Measurements from ENCODE around the gene DCTD.
"Not testable (repeated sequence)": the region's sequence is repeated elsewhere in the genome, so short reads cannot be mapped to it uniquely, and the experiment has no call there.

Gene DCTD

DNA sequence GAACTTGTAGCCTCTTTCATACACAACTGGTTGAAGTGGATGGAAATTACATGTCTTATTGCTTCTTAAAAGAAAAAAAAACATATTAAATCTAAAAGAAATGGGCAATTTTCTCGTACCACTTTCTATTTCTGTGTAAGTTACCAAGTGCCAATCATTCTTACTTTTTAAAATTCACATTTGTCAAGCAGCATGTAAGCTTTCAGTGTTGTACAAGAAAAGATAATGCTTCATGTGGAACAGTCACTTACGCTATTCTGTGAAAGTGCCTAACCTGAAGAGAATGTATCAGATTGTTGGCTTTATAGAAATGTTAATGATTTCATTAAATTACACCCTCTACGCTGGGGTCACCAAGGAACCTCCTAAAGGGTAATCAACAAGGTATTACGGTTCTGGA is 4.4 kb upstream of the DCTD start:
- DNase-seq (ENCODE audit: low spot score), result no peak

- DNase-seq (ENCODE audit: low spot score), result no peak
These were observed 3.5 kb upstream of the DCTD start for GRCh38 chr4:182920676-182921075.

GRCh38 chr4:182918791-182919302 is 1.7 kb upstream of the DCTD start:
- no peak for DNase-seq (ENCODE audit: low spot score)

- no peak for DNase-seq (ENCODE audit: low spot score)
These were observed 940 bp upstream of the DCTD start for GRCh38 chr4:182918044-182918607.

DNA sequence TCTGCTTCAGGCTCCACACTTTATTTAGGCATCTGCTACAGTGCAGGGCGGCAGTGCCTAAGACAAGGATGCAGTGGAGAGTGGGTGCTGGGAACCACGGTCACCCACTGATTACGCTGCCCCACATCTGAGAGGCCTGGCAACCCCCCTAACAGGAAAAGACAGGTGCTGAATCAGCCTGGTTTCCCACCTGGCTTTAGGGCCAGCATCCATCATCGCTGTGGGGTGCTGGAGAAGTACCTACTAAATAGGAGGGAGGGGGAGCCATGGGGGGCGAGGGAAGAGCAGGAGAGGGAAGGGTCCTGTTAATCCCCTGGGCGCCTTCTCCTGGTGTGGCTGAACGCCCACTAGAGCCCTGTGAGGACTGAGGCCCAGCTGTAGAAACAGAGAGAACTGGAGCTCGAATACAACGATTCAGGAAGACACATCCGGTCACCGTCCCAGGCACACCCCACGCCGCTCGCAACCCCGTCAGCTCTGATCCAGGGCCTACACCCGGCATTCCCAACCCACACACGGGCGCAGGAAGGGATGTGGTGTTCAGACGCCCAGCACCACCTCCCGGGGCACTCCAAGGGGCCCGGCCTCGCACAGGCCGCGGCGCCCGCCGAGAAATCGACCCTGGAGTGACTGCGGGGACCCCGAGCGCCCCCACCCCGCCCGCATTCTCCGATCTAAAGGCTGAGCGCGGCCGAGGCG is 554 bp downstream of the DCTD start:
- DNase-seq (ENCODE audit: low spot score), result no peak

- DNase-seq (ENCODE audit: low spot score), result no peak
These were observed 2.8 kb downstream of the DCTD start for GRCh38 chr4:182914357-182914756.

- no peak for DNase-seq (ENCODE audit: low spot score)
These were observed 3.6 kb downstream of the DCTD start for GRCh38 chr4:182913621-182914020.

- DNase-seq (ENCODE audit: low spot score), result no peak
These were observed 4.2 kb downstream of the DCTD start for GRCh38 chr4:182913036-182913435.

GRCh38 chr4:182908124-182908523 is 9.1 kb downstream of the DCTD start:
- DNase-seq (ENCODE audit: low spot score), result no peak

DNA sequence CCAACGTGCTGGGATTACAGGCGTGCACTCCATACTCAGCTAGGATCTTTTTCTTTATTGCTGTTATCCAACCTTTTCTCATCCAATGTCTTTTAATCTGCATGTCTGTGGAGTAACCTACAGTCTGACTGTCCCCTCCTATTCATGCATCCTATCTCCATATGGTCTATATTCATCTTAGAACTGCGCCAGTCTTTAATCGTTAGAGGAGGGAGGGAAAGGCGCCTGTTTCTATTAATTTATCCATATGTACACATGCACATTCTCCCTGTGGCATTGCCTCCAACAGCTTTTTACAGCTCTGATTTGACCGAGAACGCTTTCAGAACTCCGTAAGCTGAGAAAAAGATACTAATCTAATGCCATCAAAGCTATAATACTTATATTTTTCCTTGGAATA is 9.8 kb downstream of the DCTD start:
- no peak for DNase-seq (ENCODE audit: low spot score)

- DNase-seq (ENCODE audit: low spot score), result no peak
These were observed 10.4 kb downstream of the DCTD start for GRCh38 chr4:182906786-182907185.

DNA sequence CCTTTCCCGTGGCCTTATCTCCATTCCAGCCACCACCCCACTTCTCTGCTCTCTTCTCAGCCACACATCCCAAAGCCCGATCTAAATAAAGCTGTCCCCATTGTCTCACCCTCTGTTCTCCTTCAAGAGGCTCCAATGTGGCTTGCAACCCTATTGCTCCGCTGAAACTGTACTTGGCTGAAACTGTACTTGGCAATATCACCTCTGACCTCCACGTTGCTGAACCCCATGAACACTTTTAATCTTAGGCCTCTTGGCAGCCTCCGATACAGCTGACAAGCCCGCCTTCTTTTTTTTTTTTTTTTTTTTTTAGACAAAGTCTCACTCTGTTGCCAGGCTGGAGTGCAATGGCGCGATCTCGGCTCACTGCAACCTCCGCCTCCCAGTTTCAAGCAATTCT is 12.1 kb downstream of the DCTD start:
- no peak for DNase-seq (ENCODE audit: low spot score)

- no peak for DNase-seq (ENCODE audit: low spot score)
These were observed 12.9 kb downstream of the DCTD start for GRCh38 chr4:182904211-182904761.

DNA sequence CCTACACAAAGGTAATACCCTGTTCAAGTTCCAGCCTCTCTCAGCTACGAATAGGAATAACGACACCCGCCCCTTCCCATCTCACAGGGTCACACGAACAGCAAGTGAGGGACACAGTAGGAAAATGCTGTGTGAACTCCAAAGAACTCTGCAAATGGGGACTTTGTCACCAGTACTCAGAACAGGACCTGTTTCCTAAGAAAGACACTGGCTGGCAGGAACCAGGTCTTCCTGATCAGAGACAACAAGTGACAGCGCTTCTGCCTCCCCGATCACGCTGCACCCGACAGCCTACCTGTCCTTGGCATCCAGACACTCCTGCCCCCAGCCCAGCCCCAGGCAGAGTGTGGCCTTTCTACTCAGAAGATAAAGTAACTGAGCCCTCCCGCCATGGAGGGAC is 14.2 kb downstream of the DCTD start:
- DNase-seq (ENCODE audit: low spot score), result no peak

DNA sequence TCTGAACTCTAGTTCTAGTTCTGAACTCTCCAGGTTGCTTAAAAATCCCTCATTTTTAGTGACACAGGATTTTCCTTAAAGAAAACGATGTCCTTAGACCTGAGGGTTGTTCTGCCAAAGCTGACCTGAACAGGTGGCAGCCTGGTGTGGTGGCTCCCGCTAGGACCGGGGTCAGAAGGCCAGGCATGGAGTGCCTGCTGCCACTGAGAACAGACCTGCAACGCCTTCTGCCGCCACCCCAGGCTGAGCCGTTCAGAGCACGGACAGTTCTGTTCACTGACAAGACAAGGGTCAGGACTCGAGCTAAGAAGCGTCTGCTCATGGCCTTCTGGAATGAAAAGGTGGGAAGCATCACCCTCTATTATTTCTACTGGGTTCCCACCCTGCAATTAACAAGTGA is 15.8 kb downstream of the DCTD start:
- DNase-seq (ENCODE audit: low spot score), result no peak

DNA sequence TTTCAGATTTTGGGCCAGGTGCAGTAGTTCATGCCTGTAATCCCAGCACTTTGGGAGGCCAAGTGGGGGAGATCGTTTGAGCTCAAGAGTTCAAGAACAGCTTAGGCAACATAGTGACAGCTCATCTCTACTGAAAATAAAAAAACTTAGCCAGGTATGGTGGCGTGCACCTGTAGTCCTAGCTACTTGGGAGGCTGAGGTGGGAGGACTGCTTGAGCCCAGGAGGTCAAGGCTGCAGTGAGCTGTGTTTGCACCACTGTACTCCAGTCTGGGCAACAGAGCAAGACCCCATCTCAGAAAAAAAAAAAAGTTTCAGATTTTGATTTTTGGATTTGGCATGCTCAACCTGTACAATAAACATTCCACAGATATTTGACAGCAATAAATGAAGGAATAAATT is 17.2 kb downstream of the DCTD start:
- DNase-seq (ENCODE audit: low spot score), result not testable (repeated sequence)

DNA sequence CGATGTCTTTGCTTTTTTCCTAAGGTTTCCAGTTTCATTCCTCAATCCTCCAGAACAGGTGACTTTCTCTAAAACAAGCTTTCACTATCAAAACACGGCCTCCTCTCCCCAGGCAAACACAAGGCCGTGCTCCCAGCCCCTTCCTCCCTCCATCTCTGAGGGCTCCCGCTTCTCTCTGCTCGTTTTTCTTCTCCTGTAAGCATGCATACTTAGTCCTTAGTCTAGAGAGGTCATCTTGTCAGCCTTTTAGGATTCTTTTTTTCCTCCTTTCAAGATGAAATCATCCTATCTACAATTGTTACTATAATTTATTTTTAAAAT is 18.7 kb downstream of the DCTD start:
- no peak for DNase-seq (ENCODE audit: low spot score)

DNA sequence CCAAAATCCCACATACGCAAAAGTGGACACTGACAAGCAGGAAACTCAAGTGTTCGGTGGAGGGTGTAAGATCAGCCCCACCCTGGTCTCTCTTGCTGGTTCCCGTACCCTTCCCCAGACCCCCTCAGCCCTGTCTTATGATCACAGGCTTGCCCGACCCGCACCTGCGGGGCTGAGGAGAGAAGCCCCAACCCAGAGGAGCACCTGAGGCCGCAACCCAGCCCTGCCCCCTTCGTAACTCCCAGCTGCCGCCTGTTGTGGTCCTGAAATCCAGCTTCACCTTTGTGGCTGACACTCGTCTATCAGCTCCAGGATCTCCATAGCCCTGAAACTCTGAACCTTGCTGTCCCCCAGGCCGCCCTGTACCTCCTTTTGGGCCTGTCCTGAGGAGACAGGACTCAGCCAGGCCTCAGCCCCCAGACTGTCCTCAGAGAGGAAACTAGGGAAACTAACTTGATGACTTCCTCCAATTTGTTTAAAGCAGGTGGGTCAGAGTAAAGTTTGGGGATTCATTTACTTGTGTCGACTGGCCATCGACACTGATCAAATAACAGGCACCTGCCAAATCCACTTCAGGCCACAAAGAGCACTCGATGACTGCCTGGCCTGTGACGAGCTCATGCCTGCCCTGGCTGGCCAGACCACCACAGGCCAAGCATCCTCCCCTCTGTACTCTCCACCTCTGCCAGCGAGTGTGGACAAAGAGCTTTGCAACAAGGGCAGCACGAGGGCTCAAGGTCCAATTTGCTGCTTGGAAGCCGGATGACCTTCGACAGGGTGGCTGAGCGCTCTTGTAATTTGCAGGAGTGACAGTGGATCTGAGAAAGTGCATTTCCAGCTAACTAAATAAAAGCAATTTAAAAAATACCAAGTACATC is 19.3 kb downstream of the DCTD start:
- DNase-seq (ENCODE audit: low spot score), result no peak

DNA sequence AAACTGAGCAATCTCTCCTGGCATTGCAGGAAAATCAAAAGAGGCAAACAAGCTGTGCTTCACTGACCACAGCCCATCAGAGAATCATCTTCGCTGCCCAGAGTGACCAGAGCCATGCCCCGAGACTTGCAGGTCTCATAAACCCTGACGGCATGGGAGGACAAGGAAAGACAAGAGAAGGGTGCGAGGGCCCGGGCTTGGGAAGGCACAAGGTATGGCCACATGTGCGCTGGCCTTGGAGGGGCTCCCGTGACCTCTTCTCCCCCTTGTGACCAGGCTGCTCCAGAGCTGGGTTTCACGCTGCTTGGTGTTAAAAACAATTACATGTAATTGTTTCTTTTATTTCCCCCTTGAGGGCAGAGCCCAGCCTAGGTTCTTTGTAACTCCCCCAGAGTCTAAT is 20.8 kb downstream of the DCTD start:
- DNase-seq (ENCODE audit: low spot score), result no peak

DNA sequence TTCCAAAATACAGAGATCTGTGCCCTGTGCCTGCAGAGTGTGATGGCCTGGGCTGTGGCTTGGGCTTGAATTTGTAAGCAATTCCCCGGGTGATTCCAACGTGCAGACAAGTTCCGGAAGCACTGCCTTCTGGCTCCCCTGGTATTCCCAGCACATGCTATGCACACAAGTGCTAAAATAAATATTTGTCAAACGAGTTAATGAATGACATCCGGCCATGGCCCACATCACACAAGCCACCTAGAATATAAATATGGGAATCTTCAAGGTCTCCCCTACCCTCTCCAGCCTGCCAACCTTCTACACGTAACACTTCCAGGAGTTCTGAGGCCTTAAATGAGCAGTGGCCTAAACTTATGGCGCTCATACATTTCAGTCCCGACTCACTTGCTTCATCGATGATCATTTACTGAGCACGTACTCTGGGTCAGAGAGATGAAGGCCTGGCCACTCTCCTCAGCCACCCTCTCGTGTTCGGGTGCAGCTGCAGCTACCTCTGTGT is 21.3 kb downstream of the DCTD start:
- peak; percentile 27 for DNase-seq (ENCODE audit: low spot score)

DNA sequence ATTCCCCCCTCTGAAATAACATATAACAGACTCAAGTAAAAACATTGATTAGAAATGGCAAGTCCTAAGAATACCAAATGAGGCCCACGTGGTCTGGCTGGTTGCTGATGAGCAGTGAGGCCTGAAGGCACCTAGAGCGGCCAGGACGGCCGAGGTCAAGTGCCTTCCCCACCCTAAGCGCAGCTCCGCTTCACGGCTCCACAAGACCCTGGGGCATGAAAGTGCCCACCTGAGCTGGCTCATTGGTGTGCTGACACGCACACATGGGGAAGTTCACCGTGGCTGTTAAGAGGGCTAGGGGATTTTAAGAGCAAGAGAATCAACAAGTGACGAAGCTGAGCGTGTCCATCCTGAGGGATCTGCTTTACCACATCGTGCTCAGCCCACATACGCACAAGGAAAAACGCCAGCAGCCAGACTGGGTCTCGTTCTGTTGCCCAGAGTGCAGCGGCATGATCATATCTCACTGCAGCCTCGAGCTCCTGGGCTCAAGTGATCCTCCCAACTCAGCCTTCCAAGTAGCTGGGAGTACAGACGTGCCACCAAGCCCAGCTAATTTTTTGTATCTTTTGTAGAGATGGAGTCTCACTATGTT is 22.4 kb downstream of the DCTD start:
- no peak for DNase-seq (ENCODE audit: low spot score)

GRCh38 chr4:182893474-182894080 is 23.6 kb downstream of the DCTD start:
- no peak for DNase-seq (ENCODE audit: low spot score)
